ENCODE data around the gene EPHB2. TPM values are rescaled to one million over a fixed set of nuclear protein-coding genes. Genes with fewer than 3 reads are reported as not detected.

EPHB2 gene
- total RNA-seq, 1 donor from 2014 or later, result 159 TPM

DNA sequence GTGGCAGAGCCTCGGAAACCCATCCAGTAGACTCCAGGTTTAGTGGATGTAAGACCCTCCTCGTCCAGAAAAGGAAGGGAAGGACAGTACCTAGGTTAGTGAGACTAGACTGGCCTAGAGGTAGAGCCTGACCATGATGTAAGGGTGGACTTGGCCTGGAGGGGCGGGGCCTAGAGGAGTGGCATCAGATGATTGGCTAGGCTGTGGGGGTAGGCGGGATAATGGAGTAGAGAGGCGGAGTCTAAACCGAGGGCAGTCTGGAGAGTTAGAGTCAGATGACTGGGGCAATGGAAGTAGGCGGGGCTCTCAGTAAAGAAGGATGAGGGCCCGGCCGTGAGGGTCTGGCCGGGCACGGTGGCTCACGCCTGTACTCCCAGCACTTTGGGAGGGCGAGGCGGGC, 70.1 kb downstream of the EPHB2 start:
- DNase-seq (ENCODE audit: low read depth), result peak; percentile 24

DNA sequence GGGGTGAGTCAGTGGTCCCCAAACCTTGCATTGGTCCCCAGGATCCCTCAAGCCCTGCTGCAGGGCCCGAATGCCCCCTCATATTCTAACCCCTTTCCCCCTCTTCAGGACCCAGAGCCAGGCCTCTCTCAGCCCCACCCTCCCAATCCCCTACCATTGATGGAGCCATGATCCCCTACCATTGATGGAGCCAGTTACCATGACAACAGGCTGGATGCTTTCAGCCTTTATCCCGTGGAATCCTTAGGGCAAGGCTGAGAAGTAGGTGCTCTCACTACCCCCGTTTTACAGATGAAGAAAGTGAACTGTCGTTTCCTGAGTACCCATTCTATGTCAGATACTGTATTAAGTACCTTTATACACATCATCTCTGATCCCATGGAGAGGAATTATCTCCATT, 70.8 kb downstream of the EPHB2 start:
- no peak for DNase-seq (ENCODE audit: low read depth)

DNA sequence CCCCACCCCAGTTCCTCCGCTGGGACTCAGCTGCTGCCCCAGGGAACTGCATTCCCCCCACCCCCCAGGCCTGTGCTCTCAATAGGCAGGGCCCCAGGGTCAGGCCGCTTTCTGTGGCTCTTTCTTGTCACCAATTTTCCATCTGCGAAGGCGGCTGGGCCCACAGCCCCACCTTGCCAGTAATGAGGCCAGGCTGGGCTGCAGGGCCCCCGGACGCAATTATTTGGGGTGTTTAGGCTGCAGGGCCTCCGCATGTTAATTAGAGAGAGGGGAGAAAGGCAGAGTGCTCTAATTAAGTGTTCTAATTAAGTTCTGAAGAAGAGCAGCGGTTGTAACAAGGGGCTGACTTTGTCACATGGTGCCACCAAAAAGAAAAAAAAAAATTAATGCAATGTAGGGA, 71.8 kb downstream of the EPHB2 start:
- no peak for DNase-seq (ENCODE audit: low read depth)

DNA sequence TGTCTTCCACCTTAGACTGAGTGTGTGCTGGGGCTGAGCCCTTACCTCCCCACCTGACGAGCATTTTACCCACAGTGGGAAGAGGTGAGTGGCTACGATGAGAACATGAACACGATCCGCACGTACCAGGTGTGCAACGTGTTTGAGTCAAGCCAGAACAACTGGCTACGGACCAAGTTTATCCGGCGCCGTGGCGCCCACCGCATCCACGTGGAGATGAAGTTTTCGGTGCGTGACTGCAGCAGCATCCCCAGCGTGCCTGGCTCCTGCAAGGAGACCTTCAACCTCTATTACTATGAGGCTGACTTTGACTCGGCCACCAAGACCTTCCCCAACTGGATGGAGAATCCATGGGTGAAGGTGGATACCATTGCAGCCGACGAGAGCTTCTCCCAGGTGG, 73.7 kb downstream of the EPHB2 start:
- DNase-seq (ENCODE audit: low read depth), result no peak

DNA sequence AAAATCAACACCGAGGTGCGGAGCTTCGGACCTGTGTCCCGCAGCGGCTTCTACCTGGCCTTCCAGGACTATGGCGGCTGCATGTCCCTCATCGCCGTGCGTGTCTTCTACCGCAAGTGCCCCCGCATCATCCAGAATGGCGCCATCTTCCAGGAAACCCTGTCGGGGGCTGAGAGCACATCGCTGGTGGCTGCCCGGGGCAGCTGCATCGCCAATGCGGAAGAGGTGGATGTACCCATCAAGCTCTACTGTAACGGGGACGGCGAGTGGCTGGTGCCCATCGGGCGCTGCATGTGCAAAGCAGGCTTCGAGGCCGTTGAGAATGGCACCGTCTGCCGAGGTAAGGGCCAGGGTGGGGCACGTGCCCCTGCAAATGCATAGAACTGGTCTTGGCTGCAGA, 74.1 kb downstream of the EPHB2 start:
- DNase-seq (ENCODE audit: low read depth), result no peak

DNA sequence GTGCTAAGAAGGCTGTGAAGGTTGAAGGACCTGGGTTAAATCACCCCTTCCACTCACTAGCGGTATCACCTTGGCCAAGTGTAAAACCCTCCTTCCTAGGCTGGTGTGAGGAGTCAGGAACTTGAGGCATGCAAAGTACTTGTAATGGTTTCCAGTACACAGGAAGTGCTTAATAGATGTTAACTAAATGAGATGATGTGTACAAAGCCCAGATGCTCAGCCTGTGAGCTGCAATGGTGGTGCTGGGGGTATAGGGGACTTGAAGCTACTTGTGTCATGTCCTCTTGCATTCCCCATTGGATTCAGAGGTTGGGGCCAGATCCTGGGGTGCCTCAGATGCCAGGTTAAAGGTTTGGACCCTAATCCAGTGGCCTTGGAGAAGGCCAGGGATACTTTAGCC, 75.5 kb downstream of the EPHB2 start:
- DNase-seq (ENCODE audit: low read depth), result no peak

DNA sequence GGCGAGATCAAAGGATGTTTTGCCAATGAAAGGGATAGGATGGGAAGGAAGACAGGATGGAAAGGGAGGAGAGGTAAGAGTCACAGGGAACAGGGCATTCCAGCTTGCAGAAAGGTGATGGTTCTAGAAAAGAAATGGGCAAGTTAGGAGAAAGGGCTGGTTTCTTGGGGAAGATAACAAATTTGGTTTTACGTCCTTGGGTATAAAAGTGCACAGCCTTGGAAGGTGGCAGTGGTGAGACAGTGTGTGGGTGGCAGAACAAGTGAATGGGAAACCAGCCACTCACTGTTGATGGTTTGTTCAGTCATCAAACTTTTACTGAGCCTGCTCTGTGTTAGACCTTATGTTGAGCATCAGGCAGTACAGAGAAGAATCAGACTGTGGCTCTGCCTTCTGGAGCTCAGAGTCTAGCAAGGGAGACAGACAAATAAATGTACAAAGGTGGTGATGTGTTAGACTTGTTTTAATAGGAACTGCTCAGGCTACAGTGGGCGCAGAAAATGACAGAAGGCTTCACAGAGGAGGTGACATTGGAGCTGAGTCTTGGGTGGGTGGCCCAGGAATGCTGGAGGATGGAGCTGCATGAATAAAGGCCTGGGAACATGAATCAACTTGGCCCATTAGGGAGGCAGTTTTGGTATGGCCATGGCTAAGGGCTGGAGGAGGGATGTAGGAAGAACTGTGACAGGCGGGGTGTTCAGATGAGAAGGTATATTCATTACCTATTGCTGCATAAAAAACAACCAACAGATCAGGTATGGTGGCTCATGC, 76.3 kb downstream of the EPHB2 start:
- DNase-seq (ENCODE audit: low read depth), result no peak

DNA sequence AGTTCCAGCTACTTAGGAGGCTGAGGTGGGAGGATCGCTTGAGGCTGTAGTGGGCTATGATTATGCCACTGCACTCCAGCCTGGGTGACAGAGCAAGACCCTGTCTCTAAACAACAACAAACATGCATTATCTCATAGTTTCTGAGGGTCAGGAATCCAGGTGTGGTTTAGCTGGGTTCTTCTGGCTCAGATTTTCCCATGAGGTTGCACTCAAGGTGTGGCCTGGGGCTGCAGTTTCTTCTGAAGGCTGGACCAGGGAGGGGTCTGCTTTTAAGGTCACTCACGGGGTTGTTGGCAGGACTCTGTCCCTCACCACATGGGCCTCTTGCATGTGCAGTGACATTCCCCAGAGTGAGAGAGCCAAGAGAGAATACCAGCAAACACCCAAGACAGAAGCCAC, 77.0 kb downstream of the EPHB2 start:
- DNase-seq (ENCODE audit: low read depth), result no peak

DNA sequence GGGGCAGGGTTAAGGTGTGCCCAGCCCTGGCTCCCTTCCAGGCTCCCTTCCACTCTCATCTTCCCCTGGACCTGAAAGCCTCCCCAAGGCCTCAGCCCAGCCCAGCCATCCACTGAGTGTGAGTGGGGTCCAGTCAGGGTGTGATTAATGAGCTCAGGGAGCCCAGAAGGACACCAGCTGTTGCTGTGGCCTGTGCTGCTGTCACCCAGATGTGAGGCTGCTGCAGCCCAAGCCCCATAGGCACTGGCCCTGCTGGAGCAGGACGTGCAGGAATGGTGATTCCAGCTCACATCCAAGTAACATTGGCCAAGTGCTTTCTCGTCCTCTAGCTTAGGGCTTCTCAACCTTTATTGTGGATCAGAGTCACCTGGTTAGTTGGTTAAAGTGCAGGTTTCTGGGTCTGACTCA, 77.6 kb downstream of the EPHB2 start:
- peak; percentile 46 for DNase-seq (ENCODE audit: low read depth)

DNA sequence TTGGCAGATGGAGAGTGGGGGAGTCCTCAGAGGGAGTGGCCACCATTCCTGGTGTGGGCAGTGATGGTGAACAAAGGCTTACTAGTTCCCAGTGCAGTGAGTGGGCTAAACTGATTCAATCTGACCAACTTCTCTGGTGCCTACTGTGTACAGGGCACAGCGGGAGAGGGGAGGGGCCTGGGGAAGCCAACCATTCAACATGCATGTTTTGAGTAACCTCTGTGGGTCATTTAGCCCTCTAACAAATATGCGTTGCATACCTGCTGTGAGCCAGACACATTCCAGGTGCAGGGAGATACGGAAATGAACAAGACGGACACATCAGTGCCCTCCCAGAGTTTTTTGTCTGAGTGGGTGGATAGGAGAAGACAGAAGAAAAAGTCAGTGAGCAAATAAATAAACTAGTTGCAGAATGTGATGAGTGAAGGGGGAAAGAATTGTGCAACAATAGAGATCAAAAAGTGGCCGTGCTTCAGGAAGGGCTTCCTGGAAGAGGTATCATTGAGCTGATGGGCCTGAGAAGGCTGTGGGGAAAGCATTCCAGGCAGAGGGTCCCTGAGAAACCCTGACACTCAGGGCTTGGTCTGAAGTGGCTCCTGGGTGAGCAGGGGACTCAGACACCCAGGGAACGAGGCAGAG, 78.8 kb downstream of the EPHB2 start:
- DNase-seq (ENCODE audit: low read depth), result peak; percentile 84

DNA sequence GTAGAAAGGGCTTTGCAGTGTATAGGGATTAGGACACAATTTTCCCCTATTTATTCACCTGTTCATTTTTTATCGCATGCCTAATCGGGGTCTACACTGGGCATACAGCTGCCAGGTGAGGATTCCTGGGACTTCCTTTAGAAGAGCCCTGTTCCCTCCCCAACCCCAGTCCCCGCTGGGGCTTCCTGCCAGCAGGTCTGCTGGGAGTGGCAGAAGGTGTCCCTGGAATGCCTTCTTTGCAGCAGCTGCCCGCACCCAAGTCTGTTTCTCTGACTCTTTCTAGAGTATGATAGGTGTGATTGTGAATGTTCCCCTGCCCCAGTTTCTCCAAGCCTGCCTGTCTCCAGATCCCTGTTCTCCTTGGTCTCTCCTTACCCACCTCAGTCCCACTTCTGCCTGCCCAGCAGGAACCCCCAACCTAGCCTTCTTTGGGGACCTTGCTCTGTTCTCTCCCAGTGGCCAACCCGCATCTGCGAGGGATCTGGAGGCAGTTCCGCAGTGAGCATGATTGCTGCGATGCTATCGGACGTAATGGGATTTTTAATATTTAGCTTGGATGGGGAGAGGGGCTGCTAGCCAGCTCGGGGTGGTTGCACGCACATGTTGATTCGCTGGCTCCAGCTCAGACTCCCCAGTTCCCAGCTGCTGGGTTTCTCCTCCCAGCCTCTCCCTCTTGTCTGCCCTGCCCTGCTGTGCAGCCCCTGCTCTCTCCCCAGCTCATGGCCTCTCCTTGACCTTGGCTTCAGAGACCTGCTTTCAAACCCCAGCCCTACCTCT, 79.8 kb downstream of the EPHB2 start:
- DNase-seq (ENCODE audit: low read depth), result peak; percentile 29

DNA sequence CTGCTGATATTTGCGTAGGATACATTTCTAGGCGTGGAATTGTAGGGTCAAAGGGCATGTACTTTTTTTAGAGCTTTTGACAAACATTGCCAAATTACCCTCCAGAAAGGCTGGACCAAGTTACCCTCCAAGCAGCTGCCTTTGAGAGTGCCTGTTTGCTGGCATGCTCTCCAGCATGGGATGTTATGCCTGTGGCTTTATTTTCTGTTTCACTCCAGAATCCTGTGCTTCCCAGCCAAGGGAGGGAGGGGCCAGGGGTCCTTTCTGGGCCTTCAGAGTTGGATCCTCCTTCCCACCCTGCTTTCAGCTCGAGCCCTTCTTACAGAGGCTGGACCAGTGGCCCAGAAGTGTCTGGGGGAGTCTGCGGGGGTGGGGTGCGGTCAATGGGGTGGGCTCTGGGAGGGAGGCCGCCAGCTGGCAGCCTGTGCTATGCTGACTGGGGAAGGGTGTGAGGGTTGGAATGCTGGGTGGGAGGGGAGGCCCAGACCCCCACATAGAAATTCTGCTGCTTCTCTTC, 81.2 kb downstream of the EPHB2 start:
- no peak for DNase-seq (ENCODE audit: low read depth)

DNA sequence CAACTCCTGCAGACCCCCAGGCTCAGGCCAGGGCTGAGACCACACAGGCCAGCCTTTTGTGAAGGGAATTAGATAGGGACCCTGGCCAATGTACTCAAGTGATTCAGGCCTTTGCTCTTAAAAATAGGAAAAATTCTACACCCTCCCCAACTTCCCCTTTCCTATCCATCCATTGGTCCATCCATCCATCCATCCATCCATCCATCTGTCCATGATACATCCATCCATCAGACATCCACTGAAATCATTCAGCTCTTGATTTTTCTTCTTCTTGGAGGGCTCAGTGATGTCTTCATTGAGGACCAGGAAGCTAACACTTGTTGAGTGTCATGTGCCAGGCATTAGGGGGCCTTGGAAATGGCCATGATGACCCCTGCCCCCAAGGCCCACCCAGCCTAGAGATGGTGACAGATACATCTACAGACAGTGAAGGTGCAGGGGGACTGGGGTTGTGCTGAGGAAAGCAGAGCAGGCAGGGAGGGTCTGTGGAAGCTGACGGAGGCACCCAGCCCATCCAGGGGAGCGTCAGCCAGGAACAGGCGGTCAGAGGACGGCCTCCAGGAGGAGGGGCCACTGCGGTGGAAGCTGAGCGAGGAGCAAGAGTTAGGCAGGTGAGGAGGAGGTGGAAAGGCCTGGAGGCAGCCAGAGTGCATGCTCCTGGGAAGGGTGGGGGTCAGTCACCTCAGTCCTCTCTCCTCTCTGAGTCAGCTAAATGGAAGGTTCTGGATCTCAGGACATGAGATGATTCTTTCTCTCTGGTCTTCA, 81.9 kb downstream of the EPHB2 start:
- DNase-seq (ENCODE audit: low read depth), result peak; percentile 5

DNA sequence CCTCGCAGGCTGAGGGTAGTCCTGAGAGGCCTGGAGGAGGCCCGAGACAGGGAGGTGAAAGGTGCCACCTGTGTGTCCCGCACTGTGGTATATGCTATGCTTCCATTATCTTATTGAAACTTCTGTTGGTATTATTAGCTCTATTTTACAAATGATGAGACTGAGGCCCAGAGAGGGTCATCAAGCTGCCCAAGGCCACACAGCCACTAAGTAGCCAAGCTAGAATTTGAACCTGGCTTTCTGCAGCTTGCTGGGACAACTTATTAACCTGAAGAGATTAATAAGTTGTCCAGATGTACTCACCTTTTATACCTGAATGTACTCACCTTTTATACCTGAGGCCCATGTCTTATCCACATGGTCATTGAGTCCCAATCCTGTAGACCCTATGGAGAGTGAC, 83.0 kb downstream of the EPHB2 start:
- no peak for DNase-seq (ENCODE audit: low read depth)

DNA sequence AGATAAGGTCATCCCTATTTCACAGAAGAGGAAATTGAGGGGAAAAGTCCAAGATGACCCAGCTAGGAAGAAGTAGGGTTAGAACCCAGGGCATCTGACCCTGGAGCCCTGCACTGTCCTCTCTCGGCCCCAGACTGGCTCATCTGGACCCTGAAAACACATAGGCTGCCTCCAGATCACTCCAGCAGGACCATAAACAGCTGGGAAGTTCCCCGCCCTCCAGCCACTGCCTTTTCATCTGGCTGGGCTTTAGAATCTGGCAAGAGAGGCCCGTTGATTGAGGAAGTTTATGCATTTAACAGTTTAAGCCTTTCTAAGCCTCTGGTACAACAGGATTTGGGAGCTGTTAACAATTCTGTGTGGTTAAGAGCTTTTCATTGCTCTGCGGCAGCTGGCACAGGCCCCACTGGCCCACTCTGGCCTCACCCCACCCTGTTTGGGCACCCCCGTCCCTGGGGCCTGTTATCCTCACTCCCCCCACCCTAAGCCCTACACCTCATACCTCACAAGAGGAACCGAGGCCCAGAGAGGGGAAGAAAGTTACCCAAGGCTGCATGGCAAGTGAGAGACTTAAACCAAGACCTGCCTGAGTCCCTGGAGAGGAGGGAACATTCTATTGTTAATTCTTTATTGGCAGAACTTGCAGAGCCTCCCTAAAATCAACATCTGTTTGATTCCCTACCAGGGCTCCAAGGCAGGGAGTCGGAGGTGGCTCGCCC, 84.2 kb downstream of the EPHB2 start:
- peak; percentile 4 for DNase-seq (ENCODE audit: low read depth)

DNA sequence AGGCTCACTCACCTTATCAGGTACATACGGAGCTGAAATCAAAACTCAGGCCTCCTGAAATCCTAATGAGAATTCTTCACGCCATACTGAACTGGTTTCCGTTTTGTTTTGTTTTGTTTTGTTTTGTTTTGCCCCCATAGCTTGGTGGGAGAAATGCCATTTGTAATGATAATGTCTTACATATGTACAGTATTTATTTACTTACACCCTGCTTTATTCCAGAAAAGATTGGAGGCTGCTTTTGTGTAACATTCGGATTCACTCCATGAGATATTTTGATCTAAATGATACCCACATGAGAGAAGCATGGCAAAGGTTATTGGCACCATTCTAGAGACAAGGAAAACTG, 84.7 kb downstream of the EPHB2 start:
- DNase-seq (ENCODE audit: low read depth), result no peak

DNA sequence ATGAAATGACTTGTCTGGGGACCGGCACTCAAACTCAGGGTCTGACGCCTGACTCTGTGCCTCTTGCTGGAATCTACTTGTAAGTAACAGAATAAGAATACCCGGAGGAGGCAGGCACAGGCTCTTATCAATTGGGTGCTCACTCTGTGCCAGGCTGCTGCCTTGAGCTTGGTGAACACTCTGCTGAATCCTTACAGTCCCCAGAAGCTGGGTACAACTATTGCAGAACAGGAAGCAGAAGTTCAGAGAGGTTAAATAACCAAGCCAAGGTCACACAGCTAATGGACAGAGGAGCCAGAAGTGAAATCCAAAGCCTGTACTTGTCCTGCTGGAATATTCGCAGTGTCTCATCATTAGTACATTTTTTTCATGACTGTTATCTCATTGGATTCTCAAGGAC, 86.0 kb downstream of the EPHB2 start:
- DNase-seq (ENCODE audit: low read depth), result no peak

DNA sequence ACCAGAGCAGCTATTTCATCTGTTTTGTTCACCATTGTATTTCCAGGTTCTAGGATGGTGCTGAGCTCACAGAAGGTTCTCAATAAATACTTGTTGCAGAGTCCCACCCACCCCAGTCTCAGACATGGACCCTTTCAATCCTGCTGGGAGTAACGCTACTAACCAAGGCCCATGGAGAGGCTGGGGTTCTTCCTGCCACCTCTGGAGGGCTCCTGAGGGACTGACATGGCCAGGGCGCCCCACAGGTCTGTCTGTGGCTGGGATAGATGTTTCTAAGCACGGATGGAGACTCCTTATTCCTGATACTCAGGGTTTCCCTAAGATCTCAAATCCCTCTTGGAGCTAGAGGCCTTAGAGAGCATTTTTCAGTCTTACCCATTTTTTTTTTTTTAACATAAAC, 87.4 kb downstream of the EPHB2 start:
- DNase-seq (ENCODE audit: low read depth), result no peak

DNA sequence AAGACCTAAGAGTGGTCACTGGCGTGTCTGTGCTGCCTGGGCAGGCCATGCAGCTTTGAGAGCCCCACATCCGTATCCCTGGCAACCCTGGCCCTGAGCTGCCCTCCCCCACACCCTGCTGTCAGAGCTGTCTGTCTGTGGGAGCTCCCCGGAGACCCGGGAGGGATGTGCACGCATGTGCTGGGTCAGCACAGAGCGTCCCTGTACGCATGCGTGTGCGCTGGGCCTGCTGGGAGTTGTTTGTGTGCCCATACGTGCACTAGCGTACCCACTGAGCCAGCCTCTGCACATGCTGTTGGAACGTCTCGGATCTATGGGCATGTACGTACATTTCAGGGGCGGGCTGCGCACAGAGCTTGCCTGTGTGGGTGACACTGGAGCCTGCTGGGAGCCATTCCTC, 89.3 kb downstream of the EPHB2 start:
- no peak for DNase-seq (ENCODE audit: low read depth)

DNA sequence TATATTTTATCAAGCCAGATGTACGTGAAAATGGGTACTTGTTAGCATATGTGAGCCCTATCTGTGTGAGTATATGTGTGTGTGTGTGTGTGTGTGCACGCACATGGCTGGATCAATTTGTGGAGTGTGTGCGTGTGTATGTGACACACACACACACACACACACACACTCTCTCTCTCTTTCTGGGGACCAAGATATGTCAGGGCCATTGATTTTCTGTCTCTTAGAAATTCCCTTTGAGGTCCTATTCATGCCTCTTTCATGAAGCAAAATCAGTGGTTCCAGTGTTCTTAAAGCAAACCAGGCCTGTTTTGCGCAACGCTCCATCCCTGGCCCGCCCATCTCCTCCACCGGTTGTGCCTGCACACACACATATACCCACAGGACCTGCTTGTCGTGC, 90.0 kb downstream of the EPHB2 start:
- no peak for DNase-seq (ENCODE audit: low read depth)

DNA sequence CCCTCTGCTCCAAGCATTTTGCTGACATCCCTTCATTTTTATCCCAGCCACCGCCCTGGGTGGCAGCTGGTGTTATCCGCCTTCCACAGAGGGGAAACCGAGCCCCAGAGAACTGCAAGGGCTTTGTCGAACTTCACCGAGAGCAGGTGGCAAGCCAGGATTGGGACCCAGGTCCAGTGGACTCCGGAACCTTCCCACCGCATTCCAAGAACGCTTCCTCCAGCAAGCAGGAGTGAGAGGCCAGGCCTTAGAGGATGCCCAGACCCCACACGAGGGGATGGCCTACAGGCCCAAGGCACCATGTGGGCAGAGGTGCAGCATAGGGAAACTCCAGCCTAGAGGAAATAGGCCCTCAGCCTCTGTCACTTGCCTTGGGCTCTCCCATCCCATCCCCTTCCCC, 90.7 kb downstream of the EPHB2 start:
- DNase-seq (ENCODE audit: low read depth), result no peak

Measured in renal cortical epithelial cell (primary cell).